ENCODE measurements around the gene MTIF2. TPM values are rescaled to one million over a fixed set of nuclear protein-coding genes. Genes with fewer than 3 reads are reported as not detected.

The MTIF2 gene
- total RNA-seq, 1 donor from 2014 or later: 23.1 TPM

- Mint-ChIP-seq H3K4me1 (ENCODE audit: low read depth, unreplicated experiment) (peaks cover 14% of the 10 kb centered on the region), H3K9me3 (ENCODE audit: unreplicated experiment) (no peaks in the 10 kb centered on the region), H3K27me3 (ENCODE audit: low read depth, unreplicated experiment) (no peaks in the 10 kb centered on the region), H3K27ac (ENCODE audit: unreplicated experiment) (no peak overlapping the region), H3K36me3 (ENCODE audit: low read depth, unreplicated experiment) (peaks cover 20% of the 10 kb centered on the region), H3K4me3 (ENCODE audit: unreplicated experiment) (no peak overlapping the region)
- DNase-seq (ENCODE audit: low read depth): no peak
- H3K4me3 ChIP-seq (ENCODE audit: insufficient read depth, low read depth, low read length): no peak overlapping the region
- H3K9me3 ChIP-seq (ENCODE audit: insufficient read depth, low read depth, low read length): no peaks in the 10 kb centered on the region
- H3K36me3 ChIP-seq (ENCODE audit: insufficient read depth, low read length): peaks cover 40% of the 10 kb centered on the region
- peaks cover 37% of the 10 kb centered on the region for H3K79me2 ChIP-seq (ENCODE audit: insufficient read depth, low read length)
- TF ChIP-seq, protein P1, sequence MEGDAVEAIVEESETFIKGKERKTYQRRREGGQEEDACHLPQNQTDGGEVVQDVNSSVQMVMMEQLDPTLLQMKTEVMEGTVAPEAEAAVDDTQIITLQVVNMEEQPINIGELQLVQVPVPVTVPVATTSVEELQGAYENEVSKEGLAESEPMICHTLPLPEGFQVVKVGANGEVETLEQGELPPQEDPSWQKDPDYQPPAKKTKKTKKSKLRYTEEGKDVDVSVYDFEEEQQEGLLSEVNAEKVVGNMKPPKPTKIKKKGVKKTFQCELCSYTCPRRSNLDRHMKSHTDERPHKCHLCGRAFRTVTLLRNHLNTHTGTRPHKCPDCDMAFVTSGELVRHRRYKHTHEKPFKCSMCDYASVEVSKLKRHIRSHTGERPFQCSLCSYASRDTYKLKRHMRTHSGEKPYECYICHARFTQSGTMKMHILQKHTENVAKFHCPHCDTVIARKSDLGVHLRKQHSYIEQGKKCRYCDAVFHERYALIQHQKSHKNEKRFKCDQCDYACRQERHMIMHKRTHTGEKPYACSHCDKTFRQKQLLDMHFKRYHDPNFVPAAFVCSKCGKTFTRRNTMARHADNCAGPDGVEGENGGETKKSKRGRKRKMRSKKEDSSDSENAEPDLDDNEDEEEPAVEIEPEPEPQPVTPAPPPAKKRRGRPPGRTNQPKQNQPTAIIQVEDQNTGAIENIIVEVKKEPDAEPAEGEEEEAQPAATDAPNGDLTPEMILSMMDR (IDR thresholded peaks at IDR 0.05; ENCODE audit: insufficient read depth, low read depth, low read length): no peak
- no peak for TF ChIP-seq EZH2 (IDR thresholded peaks at IDR 0.05; ENCODE audit: insufficient read depth, low read length)
- no peak for FAIRE-seq
- H2AFZ ChIP-seq (ENCODE audit: low read depth, low read length): no peak overlapping the region
- peaks cover 40% of the 10 kb centered on the region for H4K20me1 ChIP-seq (ENCODE audit: insufficient read depth, low read length)
- no peaks in the 10 kb centered on the region for H3K27me3 ChIP-seq (ENCODE audit: insufficient read depth, low read length)
- H3K4me2 ChIP-seq (ENCODE audit: low read length): no peak overlapping the region
- H3K9ac ChIP-seq (ENCODE audit: low read length): no peak overlapping the region
- H3K27ac ChIP-seq (ENCODE audit: low read depth, low read length): no peak overlapping the region
- peaks cover 14% of the 10 kb centered on the region for H3K4me1 ChIP-seq (ENCODE audit: insufficient read depth, low read length)
Measured at GRCh38 chr2:55236992-55237543, 32.0 kb downstream of the MTIF2 start.

GRCh38 chr2:55235724-55236538, 33.1 kb downstream of the MTIF2 start:
- H3K4me1 Mint-ChIP-seq (ENCODE audit: low read depth, unreplicated experiment): peaks cover 14% of the 10 kb centered on the region
- Histone ChIP-seq H3K4me3 (ENCODE audit: insufficient read depth, low read depth, low read length) (peak overlapping the region; percentile 20), H3K36me3 (ENCODE audit: insufficient read depth, low read length) (peaks cover 40% of the 10 kb centered on the region), H3K9me3 (ENCODE audit: insufficient read depth, low read depth, low read length) (no peaks in the 10 kb centered on the region), H3K4me1 (ENCODE audit: insufficient read depth, low read length) (peaks cover 14% of the 10 kb centered on the region), H3K4me2 (ENCODE audit: low read length) (peak overlapping the region; percentile 93), H3K9ac (ENCODE audit: low read length) (no peak overlapping the region), H3K27me3 (ENCODE audit: insufficient read depth, low read length) (no peaks in the 10 kb centered on the region), H3K27ac (ENCODE audit: low read depth, low read length) (no peak overlapping the region), H4K20me1 (ENCODE audit: insufficient read depth, low read length) (peaks cover 40% of the 10 kb centered on the region), H3K79me2 (ENCODE audit: insufficient read depth, low read length) (peaks cover 48% of the 10 kb centered on the region), H2AFZ (ENCODE audit: low read depth, low read length) (no peak overlapping the region)
- no peak overlapping the region for H3K27ac Mint-ChIP-seq (ENCODE audit: unreplicated experiment)
- FAIRE-seq (no peak), DNase-seq (ENCODE audit: low read depth) (no peak)
- H3K27me3 Mint-ChIP-seq (ENCODE audit: low read depth, unreplicated experiment): no peaks in the 10 kb centered on the region
- H3K36me3 Mint-ChIP-seq (ENCODE audit: low read depth, unreplicated experiment): peaks cover 20% of the 10 kb centered on the region
- H3K9me3 Mint-ChIP-seq (ENCODE audit: unreplicated experiment): no peaks in the 10 kb centered on the region
- TF ChIP-seq, protein P1 (IDR thresholded peaks at IDR 0.05; ENCODE audit: insufficient read depth, low read depth, low read length): no peak
- no peak for TF ChIP-seq EZH2 (IDR thresholded peaks at IDR 0.05; ENCODE audit: insufficient read depth, low read length)
- peak overlapping the region; percentile 35 for H3K4me3 Mint-ChIP-seq (ENCODE audit: unreplicated experiment)

DNA sequence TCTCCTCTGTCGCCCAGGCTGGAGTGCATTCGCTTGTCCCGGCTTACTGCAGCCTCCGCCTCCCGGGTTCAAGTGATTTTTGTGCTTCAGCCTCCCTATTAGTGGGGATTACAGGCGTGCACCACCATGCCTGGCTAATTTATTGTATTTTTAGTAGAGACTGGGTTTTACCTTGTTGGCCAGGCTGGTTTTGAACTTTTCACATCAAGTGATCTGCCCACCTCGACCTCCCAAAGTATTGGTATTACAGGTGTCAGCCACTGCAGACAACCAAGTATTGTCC, 35.4 kb downstream of the MTIF2 start:
- peaks cover 67% of the 10 kb centered on the region for H3K79me2 ChIP-seq (ENCODE audit: insufficient read depth, low read length)
- peak overlapping the region; percentile 99 for H3K27ac ChIP-seq (ENCODE audit: low read depth, low read length)
- Mint-ChIP-seq H3K9me3 (ENCODE audit: unreplicated experiment) (no peaks in the 10 kb centered on the region), H3K27ac (ENCODE audit: unreplicated experiment) (peak overlapping the region; percentile 96), H3K4me3 (ENCODE audit: unreplicated experiment) (peak overlapping the region; percentile 95), H3K36me3 (ENCODE audit: low read depth, unreplicated experiment) (peaks cover 20% of the 10 kb centered on the region), H3K4me1 (ENCODE audit: low read depth, unreplicated experiment) (peaks cover 25% of the 10 kb centered on the region), H3K27me3 (ENCODE audit: low read depth, unreplicated experiment) (no peaks in the 10 kb centered on the region)
- peaks cover 40% of the 10 kb centered on the region for H4K20me1 ChIP-seq (ENCODE audit: insufficient read depth, low read length)
- no peaks in the 10 kb centered on the region for H3K27me3 ChIP-seq (ENCODE audit: insufficient read depth, low read length)
- peaks cover 35% of the 10 kb centered on the region for H3K36me3 ChIP-seq (ENCODE audit: insufficient read depth, low read length)
- H2AFZ ChIP-seq (ENCODE audit: low read depth, low read length): no peak overlapping the region
- H3K9me3 ChIP-seq (ENCODE audit: insufficient read depth, low read depth, low read length): no peaks in the 10 kb centered on the region
- H3K9ac ChIP-seq (ENCODE audit: low read length): peak overlapping the region; percentile 98
- DNase-seq (ENCODE audit: low read depth) (no peak), FAIRE-seq (no peak)
- no peak for TF ChIP-seq EZH2 (IDR thresholded peaks at IDR 0.05; ENCODE audit: insufficient read depth, low read length)
- TF ChIP-seq, protein P1 (IDR thresholded peaks at IDR 0.05; ENCODE audit: insufficient read depth, low read depth, low read length): no peak
- peaks cover 14% of the 10 kb centered on the region for H3K4me1 ChIP-seq (ENCODE audit: insufficient read depth, low read length)
- H3K4me3 ChIP-seq (ENCODE audit: insufficient read depth, low read depth, low read length): peak overlapping the region; percentile 97
- peak overlapping the region; percentile 93 for H3K4me2 ChIP-seq (ENCODE audit: low read length)
